G401.6 (cell line): ENCODE data around the gene ANAPC7.
A peak's percentile ranks its signal among the peaks of the same experiment; 100 is the strongest.

Source experiments
- FAIRE-seq: peaks from 2 replicates; lab custom pipeline; 2012; peaks lifted over from hg19 to GRCh38; lab: Jason Lieb, UNC

The ANAPC7 gene

DNA sequence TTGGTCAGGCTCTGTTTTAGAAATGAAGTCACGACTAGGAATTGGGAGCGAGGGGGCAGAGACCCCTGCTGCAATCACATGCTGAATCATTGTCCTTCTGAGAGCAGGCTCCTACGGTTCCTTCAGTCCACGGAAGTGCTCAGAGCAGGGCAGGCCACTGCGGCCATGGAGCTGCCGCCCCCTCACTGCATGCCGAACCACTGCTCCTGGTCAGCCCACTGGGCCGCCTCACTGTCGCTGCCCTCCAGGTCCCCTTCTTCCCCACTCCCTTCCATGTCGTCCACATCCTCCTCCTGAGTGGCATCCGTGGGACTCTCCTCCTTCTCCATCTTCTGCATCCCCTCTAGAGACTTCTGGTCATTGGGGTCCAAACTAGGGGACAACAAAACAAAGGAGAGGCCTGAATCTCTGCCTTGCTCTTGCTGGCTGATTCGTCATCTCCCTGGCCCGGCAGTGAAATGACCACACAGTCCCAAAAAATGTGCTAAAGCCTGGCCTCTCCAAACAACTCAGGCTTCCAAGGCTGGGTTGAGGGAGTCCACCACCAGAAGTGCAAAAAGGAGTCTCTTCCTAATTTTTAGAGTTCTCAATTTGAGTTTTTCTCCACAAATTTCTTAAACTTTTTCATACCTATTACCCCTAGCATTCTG, 29.4 kb downstream of the ANAPC7 start:
- FAIRE-seq = no peak

DNA sequence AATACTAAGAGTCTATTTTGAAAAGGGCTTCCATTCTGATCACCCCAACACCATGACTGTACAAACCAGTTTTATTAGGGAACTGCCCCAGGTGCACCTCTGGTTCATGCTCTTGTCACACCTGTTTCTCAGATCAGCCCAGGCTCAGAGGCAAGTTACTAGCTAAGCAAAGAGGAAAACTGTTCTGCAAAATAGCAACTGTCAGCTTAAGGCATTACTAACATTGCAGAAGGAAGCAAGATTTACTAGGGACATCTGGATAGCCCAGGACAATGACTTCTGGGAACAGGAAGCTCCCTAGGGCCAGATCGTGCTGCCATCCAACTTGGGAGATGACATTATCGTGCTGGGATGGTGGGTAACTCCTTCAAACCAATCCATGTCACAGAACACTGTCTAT, 30.1 kb downstream of the ANAPC7 start:
- FAIRE-seq = no peak

DNA sequence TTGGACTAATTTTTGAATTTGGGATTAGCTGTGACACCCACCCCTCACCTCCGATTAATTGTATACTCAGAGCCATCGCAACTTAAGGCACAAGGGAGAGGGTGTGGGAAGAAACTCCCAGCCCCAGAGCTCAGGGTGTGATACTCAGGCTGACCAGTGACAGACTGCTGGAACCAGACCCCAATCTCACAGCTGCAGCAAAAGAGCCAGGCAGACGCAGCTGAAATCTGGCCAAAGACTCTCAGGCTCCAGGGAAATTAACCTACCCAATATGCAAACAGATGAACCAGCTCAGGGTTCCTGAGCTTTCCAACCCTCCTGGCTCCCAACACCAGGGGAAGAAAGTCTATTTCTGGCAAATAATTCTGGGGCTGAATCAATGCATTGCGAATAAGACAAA, 30.5 kb downstream of the ANAPC7 start:
- no peak for FAIRE-seq

DNA sequence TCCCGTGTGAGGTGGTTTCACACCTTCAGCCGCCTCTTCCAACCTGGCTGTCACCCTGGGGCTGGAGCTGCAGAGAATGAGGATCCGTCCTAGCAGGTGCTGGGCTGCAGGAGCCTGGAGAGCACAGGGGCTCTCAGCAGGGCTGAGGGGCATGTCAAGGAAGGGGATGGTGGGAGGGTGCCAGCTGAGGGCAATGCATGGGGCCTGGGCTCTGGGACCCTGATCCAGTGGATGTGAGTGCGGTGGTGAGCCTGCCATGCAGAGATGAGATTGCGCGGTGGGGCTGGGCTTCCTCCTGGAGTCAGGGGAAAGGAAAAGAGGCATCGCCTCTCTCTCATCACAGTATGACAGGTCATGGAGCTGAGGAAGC, 31.5 kb downstream of the ANAPC7 start:
- FAIRE-seq = no peak

DNA sequence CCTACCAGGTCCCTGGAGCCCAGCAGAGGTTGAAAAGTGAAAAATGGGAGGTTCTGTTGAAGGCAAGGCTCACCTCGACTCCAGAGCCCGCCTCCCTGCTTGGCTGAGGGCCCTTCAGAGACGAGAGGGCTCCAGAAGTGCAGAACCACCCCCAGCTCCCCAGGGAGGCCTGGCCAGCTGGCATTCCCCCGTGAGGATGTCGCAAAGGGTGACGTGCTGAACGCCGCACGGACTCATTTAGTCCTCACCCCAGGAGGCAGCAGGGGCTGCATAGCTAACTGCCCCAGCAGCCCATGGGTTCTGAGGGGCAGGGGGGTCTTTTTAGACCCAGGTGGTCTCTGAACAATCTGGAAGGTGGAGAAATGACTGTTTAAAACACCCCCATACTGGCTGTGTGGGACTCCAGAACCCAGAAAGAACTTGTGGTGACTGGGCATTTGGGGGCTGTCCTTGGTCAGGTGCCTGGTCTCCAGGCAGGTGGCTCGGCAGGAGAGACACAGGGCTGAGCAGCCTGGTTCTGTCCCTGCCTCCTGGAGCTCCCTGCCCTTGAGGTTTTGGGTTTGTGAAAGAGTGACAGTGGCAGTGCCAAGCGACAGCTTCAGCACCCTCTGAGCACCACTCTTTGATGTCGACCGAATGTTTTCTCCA, 32.0 kb downstream of the ANAPC7 start:
- no peak for FAIRE-seq

DNA sequence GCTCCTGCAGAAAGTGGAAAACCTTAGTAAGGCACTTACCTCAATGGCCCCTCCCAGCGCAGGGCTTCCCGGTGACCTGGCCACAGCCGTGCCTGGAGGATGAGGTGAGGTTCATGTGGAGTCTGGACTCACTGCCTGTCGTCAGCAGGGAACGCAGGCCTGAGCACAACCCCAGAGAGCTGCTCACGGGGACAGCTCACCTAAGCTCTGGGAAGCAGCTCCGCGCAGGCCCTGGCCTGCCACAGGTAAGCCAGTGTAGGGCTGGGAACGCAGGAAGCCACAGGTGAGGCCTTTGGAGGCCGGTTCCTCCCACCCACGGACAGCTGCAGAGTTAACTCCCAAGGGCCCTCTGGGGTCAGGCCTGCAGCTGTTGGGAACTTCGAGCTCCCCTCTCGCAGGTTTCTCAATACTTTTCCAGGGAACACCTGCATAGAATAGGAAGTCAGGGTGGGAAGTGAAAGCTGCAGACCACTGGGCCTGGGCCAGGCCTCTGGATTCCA, 32.7 kb downstream of the ANAPC7 start:
- no peak for FAIRE-seq

DNA sequence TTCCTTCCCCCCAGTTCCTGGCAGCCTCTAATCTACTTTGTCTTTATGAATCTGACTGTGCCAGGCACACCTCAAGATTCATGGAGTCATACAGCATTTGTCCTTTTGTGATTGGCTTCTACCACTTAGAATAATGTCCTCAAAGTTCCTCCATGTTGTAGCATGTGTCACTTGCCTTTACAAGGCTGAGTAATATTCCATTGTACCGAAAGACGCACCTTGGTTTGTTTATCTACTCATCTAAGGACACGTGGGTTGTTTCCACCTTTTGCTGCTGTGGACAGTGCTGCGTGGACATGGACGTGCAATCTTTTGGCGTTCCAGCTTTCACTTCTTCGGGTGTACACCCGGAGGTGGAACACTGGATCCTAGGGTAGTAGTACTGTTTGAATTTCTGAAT, 33.5 kb downstream of the ANAPC7 start:
- no peak for FAIRE-seq

DNA sequence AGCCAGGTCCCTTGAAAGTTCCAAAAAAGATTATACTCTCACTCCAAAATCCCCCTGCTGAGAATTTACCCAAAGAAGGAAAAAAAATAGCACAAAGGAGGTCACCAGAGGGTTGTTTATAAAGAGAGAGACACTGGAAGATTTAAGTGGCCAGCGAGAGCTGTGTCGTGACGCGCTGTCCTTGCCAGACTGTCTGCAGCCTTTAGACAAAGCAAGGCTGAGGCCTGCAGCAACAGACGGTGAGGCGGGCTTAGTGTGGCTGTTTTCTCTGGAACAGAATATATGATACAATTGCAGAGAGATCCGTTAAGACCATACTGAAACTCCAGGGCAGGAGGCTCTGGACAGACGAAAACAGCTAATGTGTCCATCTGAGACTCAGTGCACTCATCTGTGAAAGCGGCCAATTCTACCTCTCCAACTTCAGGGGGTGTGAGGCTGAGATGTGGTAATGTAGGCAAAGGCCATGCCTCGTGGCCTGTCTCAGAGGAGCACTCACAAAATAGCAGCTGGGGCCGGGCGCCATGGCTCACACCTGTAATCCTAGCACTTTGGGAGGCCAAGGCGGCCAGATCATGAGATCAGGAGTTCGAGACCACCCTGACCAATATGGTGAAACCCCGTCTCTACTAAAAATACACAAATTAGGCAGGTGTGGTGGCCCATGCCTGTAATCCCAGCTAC, 36.2 kb downstream of the ANAPC7 start:
- no peak for FAIRE-seq

DNA sequence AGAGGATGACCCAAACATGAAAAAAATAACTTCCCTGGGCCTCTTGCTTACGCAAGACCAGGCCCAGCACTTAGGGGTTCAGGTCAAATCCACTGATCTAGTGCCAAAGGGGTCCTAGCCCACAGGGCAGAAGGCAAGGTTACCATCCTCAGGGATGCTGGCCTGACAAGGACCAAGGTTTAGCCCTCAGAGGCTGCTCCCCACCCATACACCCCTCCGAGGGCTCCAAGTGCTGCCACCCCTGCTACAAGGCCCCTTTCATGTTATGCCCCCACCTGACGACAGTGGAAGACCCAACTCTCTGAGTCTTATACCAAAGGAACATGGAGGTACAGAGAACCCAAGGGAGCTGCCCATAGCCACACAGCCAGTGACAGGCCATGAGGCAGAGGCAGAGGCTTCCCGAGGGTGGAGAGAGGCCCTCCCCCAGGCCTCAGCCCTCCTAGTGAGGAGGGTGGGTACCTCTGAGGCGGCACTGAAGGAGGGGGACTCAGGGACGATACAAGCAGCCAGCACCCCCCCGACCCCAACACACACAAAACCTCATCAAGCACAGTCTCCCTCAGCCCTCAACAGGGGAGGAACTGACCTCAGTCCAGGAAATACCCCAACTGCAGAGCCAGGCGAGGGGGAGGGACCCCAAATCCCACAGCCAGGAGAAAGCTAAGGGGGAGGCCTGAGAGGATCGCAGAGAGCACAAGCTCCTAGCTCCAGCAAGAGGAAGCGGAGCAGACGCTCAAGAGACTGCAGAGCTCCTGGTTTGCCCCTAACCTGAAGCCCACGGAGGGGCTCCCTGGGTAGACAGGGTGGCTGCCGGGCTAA, 37.0 kb downstream of the ANAPC7 start:
- no peak for FAIRE-seq

DNA sequence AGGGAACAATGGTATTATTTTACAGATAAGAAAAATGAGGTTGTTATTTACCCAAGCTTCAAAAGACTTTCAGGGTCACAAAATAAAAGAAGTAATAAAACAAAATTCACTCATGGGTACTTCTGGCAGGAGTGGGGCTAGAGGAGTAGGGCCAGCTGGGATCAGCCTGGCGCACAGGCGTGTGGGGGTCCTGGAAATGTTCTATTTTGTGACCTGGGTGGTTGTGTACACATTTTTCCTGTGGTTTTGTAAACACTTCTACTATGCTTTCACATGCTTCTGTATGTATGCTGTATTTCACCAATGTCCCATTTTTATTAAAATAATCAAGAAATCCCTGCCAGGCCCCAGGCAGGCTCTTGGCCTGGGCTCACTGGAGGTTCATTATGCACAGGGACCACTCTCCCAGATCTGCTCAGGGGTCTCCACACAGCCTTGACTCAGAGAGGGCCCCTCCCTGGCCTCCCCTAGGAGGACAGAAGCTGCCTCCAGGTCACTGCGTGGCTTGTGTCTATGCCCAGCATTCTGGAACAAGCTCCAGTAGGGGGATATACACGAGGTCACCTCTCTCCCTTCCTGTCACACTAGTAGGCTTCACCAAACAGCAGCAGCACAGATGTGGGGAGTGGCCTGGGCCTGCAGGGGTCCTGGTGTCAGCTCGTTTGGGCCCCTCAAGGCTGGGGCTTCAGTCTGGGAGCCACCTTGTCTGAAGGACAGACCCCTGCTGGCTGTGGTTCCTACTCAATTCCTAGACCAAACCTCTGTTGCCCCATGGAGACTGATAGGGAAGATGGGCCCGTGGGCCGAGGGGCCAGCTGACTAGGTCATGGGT, 37.8 kb downstream of the ANAPC7 start:
- FAIRE-seq = no peak

DNA sequence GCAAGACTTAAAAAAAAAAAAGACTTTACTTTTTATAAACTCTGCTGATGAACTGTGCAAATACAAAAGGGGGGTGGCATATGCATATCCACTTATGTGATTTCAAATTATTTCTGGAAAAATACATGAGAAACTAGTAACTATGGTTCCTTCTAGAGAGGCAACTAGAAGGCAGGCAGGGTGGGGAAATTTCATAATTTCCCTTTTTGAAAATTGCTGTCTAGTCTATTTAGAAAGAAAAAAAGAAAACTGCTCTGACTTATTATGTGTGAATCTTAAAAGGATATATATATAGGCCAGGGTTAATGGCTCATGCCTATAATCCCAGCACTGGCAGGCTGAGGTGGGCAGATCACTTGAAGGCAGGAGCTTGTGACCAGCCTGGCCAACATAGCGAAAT, 42.3 kb downstream of the ANAPC7 start:
- no peak for FAIRE-seq

DNA sequence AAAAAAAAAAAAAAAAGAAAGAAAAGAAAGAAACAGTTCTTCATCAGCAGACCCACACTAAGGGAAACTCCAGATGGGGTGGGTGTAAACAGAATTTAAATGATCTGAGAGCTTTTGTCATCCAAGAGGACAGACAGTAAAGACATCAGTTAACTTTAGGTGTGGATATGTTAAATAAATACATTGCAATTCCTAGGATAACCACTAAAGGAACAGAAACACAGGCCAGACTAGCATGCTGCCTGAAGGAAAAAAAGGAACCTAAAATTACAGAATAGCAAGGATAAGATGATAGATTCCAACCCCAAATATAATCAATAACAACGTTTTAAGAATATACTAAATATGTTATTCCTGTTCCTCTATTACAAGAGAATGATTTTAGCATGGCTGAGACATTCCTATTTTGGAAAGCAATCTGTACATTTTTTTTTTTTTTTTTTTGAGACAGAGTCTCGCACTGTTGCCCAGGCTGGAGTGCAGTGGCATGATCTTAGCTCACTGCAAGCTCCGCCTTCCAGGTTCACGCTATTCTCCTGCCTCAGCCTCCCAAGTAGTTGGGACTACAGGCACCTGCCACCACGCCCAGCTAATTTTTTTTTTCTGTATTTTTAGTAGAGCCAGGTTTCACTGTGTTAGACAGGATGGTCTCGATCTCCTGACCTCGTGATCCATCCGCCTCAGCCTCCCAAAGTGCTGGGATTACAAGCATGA, 45.0 kb downstream of the ANAPC7 start:
- FAIRE-seq = peak; percentile 48

DNA sequence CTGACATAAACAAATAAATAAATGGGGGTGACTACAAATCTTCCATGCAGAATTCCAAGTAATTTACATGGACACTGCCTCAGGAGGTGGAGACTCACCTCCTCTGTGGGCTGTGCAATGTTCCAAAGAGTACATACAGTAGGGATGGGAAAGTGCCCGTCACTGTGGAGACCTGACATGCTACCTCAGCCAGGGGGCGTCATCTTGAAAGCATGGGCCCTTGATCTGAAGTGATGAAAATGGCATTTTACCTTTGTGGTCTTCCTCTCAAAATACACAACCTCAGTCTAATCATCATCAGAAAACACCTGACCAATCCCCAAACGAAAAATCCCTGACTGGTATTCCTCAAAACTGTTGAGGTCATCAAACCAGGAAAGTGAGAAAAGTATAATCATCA, 48.4 kb downstream of the ANAPC7 start:
- FAIRE-seq = peak; percentile 68

DNA sequence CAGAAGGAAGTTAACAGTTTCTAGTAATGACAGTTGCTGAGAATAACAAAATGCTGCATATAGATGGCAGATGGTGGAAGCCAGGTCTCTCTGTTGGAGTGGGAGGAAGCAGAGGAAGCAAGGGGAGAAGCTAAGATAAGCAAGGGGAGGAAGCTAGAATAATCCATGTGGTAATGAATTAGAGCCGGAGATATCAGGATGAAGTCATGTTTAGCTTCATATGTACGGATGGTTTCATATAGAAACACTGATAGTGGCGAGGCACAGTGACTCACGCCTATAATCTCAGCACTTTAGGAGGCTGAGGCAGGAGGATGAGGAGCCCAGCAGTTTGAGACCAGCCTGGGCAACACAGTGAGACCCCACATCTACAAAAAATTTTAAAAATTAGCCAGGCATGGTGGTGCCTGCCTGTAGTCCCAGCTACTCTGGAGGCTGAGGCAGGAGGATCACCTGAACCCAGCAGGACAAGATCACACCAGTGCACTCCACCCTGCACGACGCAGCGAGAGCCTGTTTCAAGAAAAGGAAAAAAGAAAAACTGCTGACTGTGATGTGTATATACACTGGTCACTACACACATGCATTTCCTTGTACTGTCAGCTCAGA, 49.2 kb downstream of the ANAPC7 start:
- no peak for FAIRE-seq

DNA sequence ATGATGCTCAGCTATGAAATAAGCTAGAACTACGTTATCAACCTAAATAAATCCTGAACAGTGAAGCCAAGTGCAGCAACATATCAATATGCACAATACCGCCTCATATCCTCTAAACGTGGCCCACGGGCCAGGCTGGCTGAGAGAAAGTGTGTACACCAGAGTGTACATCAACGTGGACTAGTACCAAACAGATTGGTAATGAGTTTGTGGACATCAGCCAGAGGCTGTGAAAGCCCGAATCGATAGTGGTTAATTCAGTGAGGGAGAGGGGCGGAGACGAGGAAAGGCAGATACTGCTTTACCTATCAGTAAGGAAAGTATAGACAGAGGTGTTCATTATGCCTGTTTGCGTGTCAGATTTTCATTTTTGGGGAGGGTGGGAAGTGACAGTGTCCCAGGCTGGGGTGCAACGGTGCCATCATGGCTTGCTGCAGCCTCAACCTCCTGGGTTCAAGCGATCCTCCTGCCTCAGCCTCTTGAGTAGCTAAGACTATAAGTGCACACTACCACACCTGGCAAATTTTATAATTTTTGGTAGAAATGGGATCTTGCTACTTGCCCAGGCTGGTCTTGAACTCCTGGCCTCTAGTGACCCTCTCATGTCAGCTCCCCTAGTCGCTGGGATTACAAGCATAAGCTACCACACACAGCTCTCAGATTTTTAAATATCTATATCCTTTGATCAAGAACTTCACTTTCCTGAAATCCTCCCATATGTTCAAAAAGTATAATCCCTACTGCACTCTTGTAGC, 50.1 kb downstream of the ANAPC7 start:
- no peak for FAIRE-seq

DNA sequence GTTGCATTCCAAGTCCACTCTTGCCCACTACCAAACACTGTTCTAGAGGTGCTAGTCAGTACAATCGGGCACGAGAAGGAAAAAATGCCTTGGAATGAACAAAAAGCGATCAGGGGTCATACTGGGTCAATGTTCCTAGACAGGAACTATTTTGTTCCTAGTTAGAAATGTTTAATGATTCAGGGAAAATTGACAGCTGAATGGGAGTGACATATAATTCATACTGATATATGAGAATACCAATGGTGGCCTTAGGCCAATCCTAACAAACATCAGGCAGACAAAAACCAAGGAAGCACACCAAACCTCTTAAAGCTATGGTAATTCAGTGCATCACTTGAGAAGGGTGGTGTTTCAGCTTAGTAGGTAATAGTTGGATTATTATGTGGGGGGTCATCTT, 51.1 kb downstream of the ANAPC7 start:
- FAIRE-seq = no peak

DNA sequence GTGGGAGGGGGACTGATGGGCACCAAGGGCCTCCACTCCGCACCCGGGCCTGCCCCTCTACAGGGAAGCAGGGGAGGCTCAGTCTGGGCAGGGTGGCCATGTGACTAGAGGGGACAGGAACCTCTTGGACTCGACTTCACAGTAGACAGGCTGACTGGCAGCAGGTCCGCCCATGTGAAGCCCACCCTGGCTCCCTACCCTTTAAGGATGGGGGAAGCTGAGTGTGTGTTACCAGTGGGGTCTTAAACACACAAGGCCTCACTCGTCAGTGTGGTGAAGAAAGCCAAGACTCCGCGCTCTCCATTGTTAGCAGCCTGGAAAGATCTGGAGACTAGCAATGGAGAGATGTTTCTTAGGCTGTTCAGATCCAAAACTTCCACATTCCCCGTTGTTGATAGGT, 52.4 kb downstream of the ANAPC7 start:
- FAIRE-seq = no peak

DNA sequence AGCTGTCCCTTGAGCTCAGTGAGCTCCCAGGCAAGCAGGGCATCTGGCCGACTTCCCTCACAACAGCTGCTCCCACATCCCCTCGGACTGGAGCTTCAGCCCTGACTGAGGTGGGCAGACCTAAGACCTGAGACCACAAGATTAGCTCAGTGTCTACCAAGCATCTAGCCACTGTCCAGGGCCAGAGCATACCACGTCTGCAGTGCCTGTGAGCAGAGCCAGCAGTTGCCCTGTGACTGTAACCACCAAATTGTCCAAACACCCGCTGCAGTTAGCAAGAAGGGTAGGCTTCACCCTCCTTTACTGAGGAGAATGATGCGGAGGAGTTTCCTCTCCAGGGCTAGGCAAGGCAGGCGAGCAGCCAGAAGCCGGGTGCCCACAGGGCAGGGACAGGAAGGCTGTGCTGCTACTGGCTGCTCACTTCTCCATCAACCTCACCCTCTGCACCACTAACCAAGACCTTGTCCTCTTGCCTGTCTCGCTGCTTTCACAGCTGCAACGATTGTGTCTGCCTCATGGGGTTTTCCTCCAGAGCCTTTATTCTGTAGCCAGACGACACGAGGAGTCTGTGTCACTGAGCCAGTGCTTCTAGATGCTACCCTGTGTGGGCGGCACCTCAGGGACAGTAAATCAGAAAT, 53.9 kb downstream of the ANAPC7 start:
- no peak for FAIRE-seq

DNA sequence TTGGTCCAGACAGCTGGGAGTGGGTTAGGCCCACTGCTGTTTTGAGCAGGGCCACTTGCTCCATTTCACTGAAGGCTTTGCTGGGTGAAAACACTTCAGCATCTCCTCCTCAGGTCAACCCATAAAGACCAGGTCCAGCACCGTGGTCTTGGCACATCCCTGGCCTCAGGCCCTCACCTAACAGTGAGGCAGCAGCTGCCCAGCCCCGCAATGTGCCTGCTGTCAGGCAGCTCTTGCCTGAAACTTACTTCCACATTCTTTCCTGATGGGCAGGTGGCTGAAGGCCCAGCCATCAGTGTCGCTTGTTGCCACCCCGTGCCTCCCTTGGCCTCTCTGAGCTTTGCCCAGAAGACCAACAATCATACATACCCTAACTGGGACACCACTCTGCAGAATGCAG, 54.4 kb downstream of the ANAPC7 start:
- no peak for FAIRE-seq
